HG03097 (cell line): ENCODE measurements around the gene CAPN14.
A peak's percentile ranks its signal among the peaks of the same experiment; 100 is the strongest.

Source experiments
- ATAC-seq: cut with Tn5 transposase; IDR thresholded peaks from one replicate; pipeline ENCODE4 v1.9.1; 2021; ENCODE audit not compliant: unreplicated experiment, low FRiP score

Gene CAPN14

GRCh38 chr2:31217465-31218200 lies at the start of gene CAPN14:
TSS of gene CAPN14 (minus strand) at chr2:31217515. CDS start at chr2:31205447, 12,068 bp downstream.
- no peak for ATAC-seq

- no peak for ATAC-seq
These were observed 49.5 kb upstream of the CAPN14 start for GRCh38 chr2:31266804-31267203.

DNA sequence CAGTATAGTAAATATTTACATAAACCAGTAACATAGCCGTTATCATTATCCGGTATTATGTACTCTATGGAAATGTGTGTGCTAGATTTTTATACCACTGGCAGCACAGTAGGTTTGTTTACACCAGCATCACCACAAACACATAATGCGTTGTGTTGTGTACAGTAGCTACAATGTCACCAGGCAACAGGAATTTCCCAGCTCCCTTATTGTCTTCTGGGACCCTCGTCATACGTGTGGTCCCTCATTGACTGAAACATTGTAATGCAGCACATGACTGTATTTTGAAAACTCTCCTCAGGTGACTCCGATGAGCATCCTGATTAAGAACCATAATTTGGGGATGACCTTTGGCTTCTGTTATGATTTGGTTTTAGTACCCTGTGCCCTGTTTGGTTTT lies 47.9 kb upstream of the CAPN14 start:
- ATAC-seq = no peak

DNA sequence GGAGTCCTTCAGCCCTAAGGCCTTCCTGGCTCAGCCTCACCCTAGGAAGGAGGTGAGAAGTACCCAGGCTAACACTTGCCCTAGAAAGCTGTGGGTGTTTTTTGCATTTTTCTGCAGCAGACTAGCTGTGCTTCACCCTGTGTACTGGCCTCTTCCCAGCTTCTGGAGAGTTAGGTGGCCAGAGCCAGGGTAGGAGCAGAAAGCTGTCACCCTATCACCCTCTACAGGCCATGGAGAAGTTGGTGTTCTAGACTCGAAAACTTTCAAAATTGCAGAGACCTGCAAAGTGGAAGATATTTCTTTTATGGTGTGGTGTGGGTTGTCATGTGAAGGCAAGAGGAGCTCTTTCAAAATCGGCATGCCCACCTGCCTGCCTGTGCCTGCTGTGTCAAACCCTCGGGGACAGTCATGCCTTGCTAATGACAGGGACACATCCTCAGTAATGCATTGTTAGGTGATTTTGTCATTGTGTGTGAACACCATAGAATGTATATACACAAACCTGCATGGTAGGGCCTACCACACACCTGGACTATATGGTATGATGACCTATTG lies 46.4 kb upstream of the CAPN14 start:
- no peak for ATAC-seq

- no peak for ATAC-seq
These were observed 43.6 kb upstream of the CAPN14 start for GRCh38 chr2:31260870-31261269.

GRCh38 chr2:31259075-31259474 lies 41.8 kb upstream of the CAPN14 start:
- no peak for ATAC-seq

DNA sequence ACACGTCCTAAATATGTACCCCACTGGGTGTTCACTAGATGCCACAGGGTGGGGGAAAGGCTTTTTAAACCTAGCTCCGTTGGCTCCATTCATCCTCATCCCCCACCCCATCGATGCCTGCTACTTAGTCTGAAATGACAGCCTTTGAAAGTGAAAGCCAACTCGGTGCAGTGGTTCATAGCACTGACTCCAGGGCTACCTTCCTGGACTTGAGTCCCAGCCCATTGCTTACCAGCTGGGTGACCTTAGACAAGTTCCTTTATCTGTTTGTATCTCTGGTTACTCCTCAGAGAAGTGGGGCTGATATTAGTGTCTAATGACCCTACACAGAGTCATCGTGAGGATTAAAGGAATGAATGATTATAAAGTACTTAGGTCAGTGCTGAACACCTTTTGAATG lies 41.0 kb upstream of the CAPN14 start:
- ATAC-seq = no peak

- no peak for ATAC-seq
These were observed 39.5 kb upstream of the CAPN14 start for GRCh38 chr2:31256611-31257382.

DNA sequence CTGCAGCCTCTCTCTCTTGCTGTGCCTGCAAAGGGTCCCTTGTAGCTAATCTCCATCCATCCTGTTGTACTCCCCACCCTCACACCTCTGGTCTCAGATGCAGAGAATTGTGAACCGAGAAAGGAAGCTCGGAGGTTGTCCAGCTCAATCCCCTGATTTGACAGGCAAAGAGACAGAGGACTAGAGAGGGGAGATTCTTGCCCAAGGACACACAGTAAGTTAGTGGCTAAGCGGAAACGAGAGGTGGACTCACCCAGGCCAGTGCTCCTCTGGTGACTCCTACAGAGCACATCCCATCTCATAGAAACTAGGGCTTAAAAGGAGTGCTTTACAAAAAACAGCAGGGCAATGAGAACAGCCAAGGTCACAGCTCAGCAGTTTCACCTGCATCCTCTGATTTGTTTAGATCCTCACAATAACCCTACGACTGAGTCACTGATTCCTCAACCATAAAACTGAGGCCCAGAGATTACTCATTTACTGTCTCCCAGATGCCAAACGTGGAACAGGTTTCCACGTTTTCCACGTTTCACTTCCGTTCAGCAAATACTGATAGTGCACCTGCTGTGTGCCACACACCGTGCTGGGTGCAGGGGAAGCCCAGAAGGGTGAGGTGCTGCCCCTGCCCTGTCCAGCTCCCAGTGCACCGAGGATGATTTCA lies 38.7 kb upstream of the CAPN14 start:
- peak; percentile 60 for ATAC-seq

DNA sequence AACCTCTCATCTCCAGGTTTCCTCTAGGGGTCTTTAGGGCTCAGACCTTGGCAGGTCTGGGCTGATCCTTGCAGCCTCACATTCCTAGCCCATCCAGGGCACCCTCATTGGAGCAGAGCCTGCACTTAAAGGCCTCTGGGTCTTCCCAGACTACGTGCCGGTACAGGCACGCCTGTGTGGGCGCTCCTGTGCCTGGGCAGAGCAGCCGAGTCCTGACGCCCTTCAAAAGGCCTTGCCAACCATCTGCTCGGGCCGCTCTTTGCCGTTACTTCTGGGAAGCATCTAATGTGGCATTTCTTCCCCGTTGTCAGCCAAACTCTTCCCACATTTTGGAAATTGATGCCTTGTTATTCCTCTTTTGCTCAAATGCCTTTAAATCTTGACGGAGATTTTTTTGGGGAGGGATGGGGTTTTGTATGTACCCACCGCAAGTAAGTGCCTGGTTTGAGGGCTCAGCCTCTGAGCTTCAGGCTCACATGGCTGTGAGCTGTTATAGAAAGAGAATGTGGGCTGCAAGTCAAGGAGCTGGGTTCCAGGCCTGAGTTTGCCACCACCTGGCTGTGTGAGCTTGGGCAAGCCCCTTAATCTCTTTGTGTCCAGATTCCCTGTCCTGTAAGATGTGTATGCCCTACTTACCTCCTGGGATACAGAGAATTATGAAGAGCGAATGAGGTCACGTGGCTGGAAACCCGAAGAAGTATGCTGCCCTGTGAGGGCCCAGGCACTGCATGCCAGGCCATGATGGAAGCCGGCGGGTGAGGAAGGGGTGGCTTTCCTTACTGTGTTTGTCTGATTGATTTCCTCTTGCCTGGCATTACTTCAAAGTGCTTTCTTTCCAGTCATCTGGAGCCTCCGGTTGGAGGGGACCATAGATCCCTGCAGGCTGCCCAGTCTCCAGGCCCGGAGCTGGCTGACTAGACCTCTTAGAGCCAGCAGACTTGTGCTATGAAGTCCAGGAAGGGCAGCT lies 37.2 kb upstream of the CAPN14 start:
- no peak for ATAC-seq

- no peak for ATAC-seq
These were observed 36.2 kb upstream of the CAPN14 start for GRCh38 chr2:31253356-31254131.

GRCh38 chr2:31251851-31252250 lies 34.5 kb upstream of the CAPN14 start:
- ATAC-seq = no peak

DNA sequence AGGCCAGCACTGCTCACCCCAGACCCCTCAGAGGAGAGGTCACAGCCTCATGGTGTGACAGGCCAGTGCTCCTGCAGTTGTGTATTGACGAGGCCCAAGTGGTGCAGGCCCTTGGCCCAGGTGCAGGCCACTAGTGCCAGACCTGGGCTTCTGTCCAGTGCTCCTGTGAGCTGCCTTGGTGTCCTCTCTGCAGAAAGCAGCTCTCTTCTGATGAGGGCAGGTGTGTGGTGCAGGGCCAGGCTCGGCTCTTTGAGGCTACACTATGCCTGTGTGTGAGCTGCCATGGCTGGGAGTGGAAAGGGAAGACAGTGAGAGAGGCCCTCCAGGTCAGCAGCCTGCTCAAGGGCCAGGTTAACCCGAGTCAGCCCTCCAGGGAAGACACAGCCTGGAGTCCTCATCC lies 33.7 kb upstream of the CAPN14 start:
- ATAC-seq = no peak

- no peak for ATAC-seq
These were observed 31.8 kb upstream of the CAPN14 start for GRCh38 chr2:31249009-31249690.

DNA sequence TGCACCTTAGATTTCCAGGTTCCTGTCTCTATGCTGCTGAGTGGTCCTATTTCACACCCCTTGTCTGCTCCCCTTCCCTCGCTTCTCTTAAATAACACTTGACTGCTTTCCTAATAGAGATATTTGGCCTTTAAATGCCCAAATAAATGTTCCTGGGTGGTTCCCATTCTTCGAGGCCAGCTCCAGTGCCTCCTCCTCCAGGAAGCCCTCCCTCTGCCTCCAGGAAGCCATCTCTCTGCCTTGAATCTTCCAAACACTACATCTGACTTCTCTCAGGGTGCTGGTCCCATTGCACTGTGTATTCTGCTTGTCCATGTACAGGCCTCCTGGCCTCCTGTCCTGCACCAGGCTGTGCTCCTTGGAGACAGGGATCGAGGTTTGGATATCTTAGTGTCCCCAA lies 30.8 kb upstream of the CAPN14 start:
- no peak for ATAC-seq

GRCh38 chr2:31247711-31248110 lies 30.4 kb upstream of the CAPN14 start:
- ATAC-seq = no peak

DNA sequence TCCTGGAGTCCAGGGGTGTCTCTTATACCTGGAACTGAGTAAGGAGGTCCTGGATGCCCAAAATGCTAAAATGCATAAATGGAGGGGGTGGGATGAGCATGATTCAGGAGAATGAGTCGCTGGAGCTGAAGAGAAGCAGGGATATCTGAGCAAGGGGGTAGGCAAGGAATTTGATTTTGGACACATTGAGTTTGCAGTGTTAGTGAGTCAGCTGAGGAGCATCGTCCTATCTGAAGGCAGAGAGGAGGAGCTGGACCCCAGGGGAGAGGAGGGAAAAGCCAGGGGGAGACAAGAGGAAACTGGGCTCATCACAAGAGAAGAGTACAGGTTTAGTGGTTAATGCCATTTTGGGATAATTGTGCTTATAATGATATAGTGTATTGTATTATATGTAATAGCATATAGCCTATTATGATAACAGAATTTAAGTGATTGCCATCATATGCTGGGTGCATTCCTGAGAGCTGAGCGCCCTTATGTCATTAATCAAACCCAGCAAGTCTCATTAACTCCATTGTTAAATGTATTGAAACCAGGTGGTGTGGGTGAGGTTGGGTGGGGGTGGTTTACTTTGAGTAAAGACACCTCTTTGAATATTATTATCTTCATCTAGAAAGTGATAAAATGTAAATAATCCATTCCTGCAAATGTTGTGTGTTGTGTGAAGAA lies 29.0 kb upstream of the CAPN14 start:
- ATAC-seq = no peak

DNA sequence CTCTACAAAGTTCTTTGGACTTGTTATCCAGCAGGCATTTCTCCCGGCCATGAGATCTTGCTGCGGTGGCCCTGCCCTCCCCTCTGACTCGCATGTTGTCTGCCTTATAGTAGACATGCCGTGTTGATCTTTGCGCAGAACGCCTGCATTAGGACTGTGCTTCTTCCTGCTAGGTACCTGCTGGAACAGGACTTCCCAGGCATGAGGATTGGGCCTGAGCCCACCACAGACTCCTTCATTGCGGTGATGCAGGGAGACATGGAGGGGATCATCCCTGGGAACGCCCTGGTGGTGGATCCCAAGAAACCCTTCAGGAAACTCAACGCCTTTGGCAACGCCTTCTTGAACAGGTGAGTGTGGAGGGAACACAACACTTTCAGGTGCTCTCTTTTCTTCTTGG lies 26.8 kb upstream of the CAPN14 start:
- ATAC-seq = no peak
